ENCODE results near the gene TBC1D22A. TPM values are rescaled to one million over a fixed set of nuclear protein-coding genes. Genes with fewer than 3 reads are reported as not detected.

Gene TBC1D22A
- total and polyA plus RNA-seq, 10 of the 15 experiments (the other 5 are each of a cell fraction or from before 2014, with no cell fraction given) = 0.63 to 44.7 (median 27.4) TPM

GRCh38 chr22:47014636-47015345 lies 252.3 kb downstream of the TBC1D22A start:
- Histone ChIP-seq H3K27me3 (replicated peaks in 1 of 2; ENCODE audit: control insufficient read depth in 2 of 2, insufficient read depth in 2 of 2, low read length in 1 of 2) (no peaks in the 10 kb centered on the region), H4K20me1 (ENCODE audit: control insufficient read depth, insufficient read depth) (no peaks in the 10 kb centered on the region), H3K9ac (ENCODE audit: control insufficient read depth, insufficient read depth, low read length) (no peak overlapping the region), H3K79me2 (ENCODE audit: control insufficient read depth, insufficient read depth, low read length) (no peaks in the 10 kb centered on the region; the same call in none of the 2 replicates), H3K4me1 (ENCODE audit: control insufficient read depth, insufficient read depth, low read length) (no peaks in the 10 kb centered on the region), H3K4me3 (no peak overlapping the region), H2AFZ (ENCODE audit: control insufficient read depth, low read depth, low read length) (no peak overlapping the region), H3K27ac (ENCODE audit: control insufficient read depth, insufficient read depth) (no peak overlapping the region), H3K36me3 (ENCODE audit: control insufficient read depth in 2 of 2, insufficient read depth in 2 of 2, low read length in 1 of 2) (peaks cover 11 to 14% of the 10 kb centered on the region in 2 experiments; a peak in 3 of 4 replicates), H3K4me2 (ENCODE audit: control insufficient read depth, insufficient read depth) (no peak overlapping the region), H3K9me3 (replicated peaks; ENCODE audit: control insufficient read depth, insufficient read depth, low read length) (peaks cover 10% of the 10 kb centered on the region; the same call in 1 of the 3 replicates)
- BruUV-seq (replicated peaks) = no TSS peak
- intact Hi-C loops (cut with micrococcal nuclease; ENCODE audit: unreplicated experiment) = no loop called here
- ChIA-PET CTCF (no interaction called here), RAD21 (ENCODE audit: unreplicated experiment) (no interaction called here), SMC1A (ENCODE audit: uncharacterized antibody, unreplicated experiment) (no interaction called here), POLR2A (no interaction called here)
- WGBS (ENCODE audit: insufficient coverage, insufficient replicate concordance, low lambda C conversion rate, missing lambda C conversion rate) = 99% methylated on average over 21 of the region's 21 CpGs
- ATAC-seq = no peak
- in situ Hi-C loops (cut with MboI) = loop anchor here (5.0 kb wide), 1 partner anchor 52 kb away; no protein-coding TSS in a partner anchor
- no peak for TF ChIP-seq NBN (IDR thresholded peaks at IDR 0.05)
- no peak for TF ChIP-seq GATAD2B (conservative IDR thresholded peaks at IDR 0.05; ENCODE audit: low read depth)
- no peak for TF ChIP-seq REST (IDR thresholded peaks at IDR 0.05; ENCODE audit: low read depth, low read length)
- TF ChIP-seq ATF7 (IDR thresholded peaks at IDR 0.05; ENCODE audit: low read depth) = no peak
- no peak for TF ChIP-seq SREBF2 (IDR thresholded peaks at IDR 0.05; ENCODE audit: low read length)
- no peak for TF ChIP-seq BCLAF1 (IDR thresholded peaks at IDR 0.05)
- TF ChIP-seq EED (IDR thresholded peaks at IDR 0.05; ENCODE audit: low read depth) = no peak
- TF ChIP-seq ZBED1 (IDR thresholded peaks at IDR 0.05; ENCODE audit: borderline replicate concordance) = no peak
- no peak for TF ChIP-seq HDAC2 (IDR thresholded peaks at IDR 0.05)
- no peak for TF ChIP-seq JUNB (IDR thresholded peaks at IDR 0.05)
- no peak for TF ChIP-seq ZNF217 (IDR thresholded peaks at IDR 0.05)
- TF ChIP-seq SRF (IDR thresholded peaks at IDR 0.05; ENCODE audit: low read depth in 2 of 2, low read length in 2 of 2) = no peak
- no peak for TF ChIP-seq KDM1A (IDR thresholded peaks at IDR 0.05; ENCODE audit: borderline replicate concordance)
- TF ChIP-seq BACH1 (IDR thresholded peaks at IDR 0.05; ENCODE audit: borderline replicate concordance) = no peak
- TF ChIP-seq EZH2 (IDR thresholded peaks at IDR 0.05; ENCODE audit: borderline replicate concordance, control insufficient read depth, low read depth, low read length) = no peak
- TF ChIP-seq KLF5 (IDR thresholded peaks at IDR 0.05; ENCODE audit: partially characterized antibody) = no peak
- TF ChIP-seq E2F8 (IDR thresholded peaks at IDR 0.05; ENCODE audit: low read depth, partially characterized antibody) = no peak
- FAIRE-seq = no peak
- no peak for DNase-seq (ENCODE audit: low read depth, low spot score)

Measured in GM12878 (cell line).